GM23338 (cell line): ENCODE results near the gene RNF214. TPM values are rescaled to one million over a fixed set of nuclear protein-coding genes. Genes with fewer than 3 reads are reported as not detected.

Source experiments
- ATAC-seq: fragments of 200-7000 bp; cut with Tn5 transposase; 3 replicates; pipeline ENCODE4 v1.9.1; 2020
- DNase-seq: peaks from one replicate; pipeline ENCODE4 v3.0.0-alpha.2; 2015; ENCODE audit warnings: low spot score
- H2AFZ ChIP-seq: fragments of 200-600 bp; sonication (generic); 2 replicates; pipeline ENCODE4 v1.8.0; 2016; ENCODE audit warnings: antibody characterized with exemption, mild to moderate bottlenecking, moderate library complexity
- H3F3A ChIP-seq: fragments of 200-600 bp; sonication (generic); replicated peaks from 2 replicates; pipeline ENCODE4 v1.8.0; 2017; ENCODE audit warnings: antibody characterized with exemption, mixed run types, low read depth
- H3K27ac ChIP-seq: fragments of 200-600 bp; sonication (generic); 2 replicates; pipeline ENCODE4 v1.6.1; 2016; ENCODE audit warnings: low read depth
- H3K27me3 ChIP-seq: fragments of 200-600 bp; sonication (generic); 2 replicates; pipeline ENCODE4 v1.8.0; 2016; ENCODE audit warnings: mild to moderate bottlenecking, mixed run types, moderate library complexity; ENCODE audit not compliant: insufficient read depth
- H3K36me3 ChIP-seq: fragments of 200-600 bp; sonication (generic); 2 replicates; pipeline ENCODE4 v1.8.0; 2016; ENCODE audit warnings: mild to moderate bottlenecking; ENCODE audit not compliant: insufficient read depth
- H3K4me1 ChIP-seq: fragments of 200-600 bp; sonication (generic); 2 replicates; pipeline ENCODE4 v1.8.0; 2016; ENCODE audit warnings: mild to moderate bottlenecking, moderate library complexity; ENCODE audit not compliant: insufficient read depth
- H3K4me2 ChIP-seq: fragments of 200-600 bp; sonication (generic); 2 replicates; pipeline ENCODE4 v1.7.1; 2017; ENCODE audit warnings: mixed run types
- H3K4me3 ChIP-seq: fragments of 200-600 bp; sonication (generic); 2 replicates; pipeline ENCODE4 v1.6.1; 2016; ENCODE audit warnings: mixed run types
- H3K79me2 ChIP-seq: fragments of 200-600 bp; sonication (generic); replicated peaks from 2 replicates; pipeline ENCODE4 v1.8.0; 2017; ENCODE audit warnings: mild to moderate bottlenecking; ENCODE audit not compliant: insufficient read depth
- H3K9me2 ChIP-seq: fragments of 200-600 bp; sonication (generic); 2 replicates; pipeline ENCODE4 v1.8.0; 2017; ENCODE audit not compliant: insufficient read depth
- H4K20me1 ChIP-seq: fragments of 200-600 bp; sonication (generic); replicated peaks from 2 replicates; pipeline ENCODE4 v1.8.0; 2017; ENCODE audit warnings: mild to moderate bottlenecking; ENCODE audit not compliant: insufficient read depth
- H3K27ac Mint-ChIP-seq: 2 replicates; pipeline ENCODE4 v1.8.0; 2020; ENCODE audit warnings: inconsistent platforms, mild to moderate bottlenecking, moderate library complexity, mixed read lengths
- H3K27me3 Mint-ChIP-seq: 3 replicates; pipeline ENCODE4 v1.8.0; 2022; ENCODE audit warnings: low read depth, mild to moderate bottlenecking, moderate library complexity, mixed read lengths, inconsistent platforms; ENCODE audit not compliant: insufficient read depth, poor library complexity
- H3K36me3 Mint-ChIP-seq: 3 replicates; pipeline ENCODE4 v1.8.0; 2021; ENCODE audit warnings: low read depth, mild to moderate bottlenecking, inconsistent platforms, moderate library complexity, mixed read lengths
- H3K4me1 Mint-ChIP-seq: 3 replicates; pipeline ENCODE4 v1.8.0; 2020; ENCODE audit warnings: mild to moderate bottlenecking, inconsistent platforms, mixed read lengths
- H3K4me3 Mint-ChIP-seq: 3 replicates; pipeline ENCODE4 v1.8.0; 2021; ENCODE audit warnings: moderate library complexity, mild to moderate bottlenecking, inconsistent platforms, mixed read lengths
- H3K9me3 Mint-ChIP-seq: 3 replicates; pipeline ENCODE4 v1.8.0; 2020; ENCODE audit warnings: moderate library complexity, mild to moderate bottlenecking, inconsistent platforms, mixed read lengths
- ETS1 ChIP-seq: IDR thresholded peaks from 2 replicates; pipeline ENCODE4 v1.6.1; 2016; ENCODE audit warnings: antibody characterized with exemption
- EZH2phosphoT487 ChIP-seq: fragments of 200-600 bp; sonication (generic); IDR thresholded peaks from one replicate; pipeline ENCODE4 v1.8.1; 2018; ENCODE audit warnings: antibody characterized with exemption; ENCODE audit not compliant: unreplicated experiment
- ZNF462 ChIP-seq: fragments of 250-450 bp; sonication (Bioruptor Pico); IDR thresholded peaks from 2 replicates; pipeline ENCODE4 v1.5.0; 2020; ENCODE audit warnings: mild to moderate bottlenecking, moderate library complexity
- polyA plus RNA-seq: library from polyadenylated mRNA; unstranded; fragments of >200 nt; fragmentation: Nextera tagmentation; extraction: Ambion mirVana; gene quantifications from 2 replicates; pipeline ENCODE4 v1.2.1, GENCODE V29; 2016
- total RNA-seq: library from RNA; depleted of rRNA; stranded (reverse); fragments of >200 nt; shearing (Covaris generic); gene quantifications from 2 replicates; pipeline ENCODE4 v1.2.3, GENCODE V29; 2014

The RNF214 gene
- total and polyA plus RNA-seq, 2 experiments from 2014 or later, result 19.4 to 28.4 TPM

GRCh38 chr11:117202386-117203068 is 29.9 kb upstream of the RNF214 start (continued):
- no peak for TF ChIP-seq ZNF462 (CRISPR knock-in tag)
- TF ChIP-seq ETS1, result no peak

- peaks cover 26% of the 10 kb centered on the region for H3K27me3 Mint-ChIP-seq
- no peak overlapping the region for H3K4me3 Mint-ChIP-seq
- Histone ChIP-seq H3K9me2 (no peaks in the 10 kb centered on the region), H2AFZ (no peak overlapping the region), H3K36me3 (no peaks in the 10 kb centered on the region), H4K20me1 (no peaks in the 10 kb centered on the region), H3K27me3 (no peaks in the 10 kb centered on the region), H3K79me2 (peaks cover 23% of the 10 kb centered on the region), H3K4me1 (peaks cover 27% of the 10 kb centered on the region), H3K4me3 (no peak overlapping the region), H3K27ac (no peak overlapping the region), H3F3A (peaks cover 12% of the 10 kb centered on the region), H3K4me2 (no peak overlapping the region)
- peaks cover 32% of the 10 kb centered on the region for H3K4me1 Mint-ChIP-seq
- no peaks in the 10 kb centered on the region; the same call in 2 of the 3 replicates for H3K9me3 Mint-ChIP-seq
- DNase-seq (no peak), ATAC-seq (no peak)
- peaks cover 32% of the 10 kb centered on the region for H3K36me3 Mint-ChIP-seq
- no peak overlapping the region for H3K27ac Mint-ChIP-seq
- TF ChIP-seq ZNF462 (CRISPR knock-in tag), result no peak
- no peak for TF ChIP-seq ETS1
- TF ChIP-seq EZH2phosphoT487, result no peak
These were observed 29.4 kb upstream of the RNF214 start for GRCh38 chr11:117203069-117203407.
